Tibial nerve (tissue), 4 donors: ENCODE measurements around the gene DIABLO. TPM values are rescaled to one million over a fixed set of nuclear protein-coding genes. Genes with fewer than 3 reads are reported as not detected.

Source experiments
- DNase-seq, 2 donors: peaks; one replicate each; pipeline ENCODE4 v3.0.0-alpha.2; 2019; ENCODE audit warnings: low spot score in 2 of 2
- H3K27ac ChIP-seq, 4 donors: fragments of 200-600 bp; sonication (generic) in 3 of 4; one replicate each; pipeline ENCODE4 v1.5.1; 2017 to 2019; ENCODE audit warnings: mild to moderate bottlenecking in 1 of 4
- H3K27me3 ChIP-seq, 2 donors: fragments of 200-600 bp; sonication (generic) in 1 of 2; one replicate each; pipeline versions ENCODE4 v1.5.1 to v1.6.0; 2017 to 2019
- H3K36me3 ChIP-seq, 3 donors: fragments of 200-600 bp; sonication (generic); one replicate each; pipeline ENCODE4 v1.5.1; 2018 to 2019
- H3K4me1 ChIP-seq, 4 donors: fragments of 200-600 bp; sonication (generic) in 3 of 4; one replicate each; pipeline ENCODE4 v1.5.1; 2017 to 2019
- H3K4me3 ChIP-seq, 4 donors: fragments of 200-600 bp; sonication (generic) in 3 of 4; one replicate each; pipeline ENCODE4 v1.5.1; 2017 to 2019; ENCODE audit warnings: mild to moderate bottlenecking in 1 of 4, moderate library complexity in 1 of 4
- H3K9me3 ChIP-seq, 4 donors: fragments of 200-600 bp; sonication (generic) in 3 of 4; one replicate each; pipeline ENCODE4 v1.5.1; 2017 to 2019
- CTCF ChIP-seq, 5 experiments: fragments of 200-600 bp in 3 of 5; fragments of 450-650 bp in 2 of 5; sonication (generic) in 3 of 5; IDR thresholded peaks; one replicate each; pipeline ENCODE4 v1.5.1; 2016 to 2019; ENCODE audit warnings: antibody characterized with exemption in 5 of 5, mild to moderate bottlenecking in 3 of 5, moderate library complexity in 2 of 5
- EP300 ChIP-seq, 2 donors: sonication (generic); formaldehyde crosslinking; IDR thresholded peaks; one replicate each; pipeline ENCODE4 v1.6.1; 2017; ENCODE audit warnings: antibody characterized with exemption in 2 of 2, mild to moderate bottlenecking in 1 of 2
- POLR2A ChIP-seq, 2 donors: fragments of 450-650 bp; IDR thresholded peaks; one replicate each; pipeline ENCODE4 v1.6.1; 2017; ENCODE audit warnings: antibody characterized with exemption in 2 of 2, mild to moderate bottlenecking in 2 of 2, moderate library complexity in 2 of 2
- WGBS, 2 donors: methylation state at CpG; one replicate each; pipeline ENCODE4 v1.1.5; 2018; 5-methylcytosine and 5-hydroxymethylcytosine counted together
- small RNA-seq: library from RNA; depleted of rRNA; stranded (forward); fragments of <200 nt; gene quantifications from one replicate; pipeline ENCODE3, GENCODE V24; 2016
- total RNA-seq, 4 donors: library from RNA; depleted of rRNA; stranded (reverse); fragments of >200 nt; gene quantifications; one replicate each; pipeline ENCODE4 v1.1.0, GENCODE V29; 2016

DIABLO gene
- total RNA-seq, 4 donors from 2014 or later = 40.8 to 52.5 (median 42.5) TPM

DNA sequence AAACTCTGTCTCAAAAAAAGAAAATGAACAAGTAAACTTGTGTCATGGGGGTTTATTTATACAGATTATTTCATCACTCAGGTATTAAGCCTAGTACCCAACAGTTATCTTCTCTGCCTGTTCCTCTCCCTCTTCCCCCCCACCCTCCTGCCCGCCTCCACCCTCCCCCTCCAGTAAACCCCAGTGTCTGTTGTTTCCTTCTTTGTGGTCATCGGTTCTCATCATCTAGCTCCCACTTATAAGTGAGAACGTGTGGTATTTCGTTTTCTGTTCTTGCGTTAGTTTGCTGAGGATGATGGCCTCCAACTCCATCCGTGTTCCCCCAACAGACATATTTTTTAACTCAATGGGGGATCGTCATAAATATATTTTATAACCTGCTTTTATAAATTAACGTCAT is 64.2 kb downstream of the DIABLO start:
- no peak for DNase-seq
- no peaks in the 10 kb centered on the region for H3K27me3 ChIP-seq
- no peaks in the 10 kb centered on the region for H3K4me1 ChIP-seq
- no peak overlapping the region for H3K4me3 ChIP-seq
- 77 to 78% methylated on average over 8 of the region's 8 CpGs for WGBS, 2 donors
- H3K9me3 ChIP-seq = no peaks in the 10 kb centered on the region
- no peaks in the 10 kb centered on the region for H3K36me3 ChIP-seq
- no peak for TF ChIP-seq CTCF (IDR thresholded peaks at IDR 0.05)
- TF ChIP-seq EP300 (IDR thresholded peaks at IDR 0.05) = no peak
- TF ChIP-seq POLR2A (IDR thresholded peaks at IDR 0.05) = no peak
- H3K27ac ChIP-seq = no peak overlapping the region

- Histone ChIP-seq H3K4me1 (no peaks in the 10 kb centered on the region), H3K27ac (no peak overlapping the region), H3K27me3 (no peaks in the 10 kb centered on the region), H3K36me3 (no peaks in the 10 kb centered on the region), H3K4me3 (no peak overlapping the region), H3K9me3 (no peaks in the 10 kb centered on the region)
- WGBS, 2 donors = 76 to 82% methylated on average over 11 of the region's 11 CpGs
- no peak for TF ChIP-seq EP300 (IDR thresholded peaks at IDR 0.05)
- TF ChIP-seq POLR2A (IDR thresholded peaks at IDR 0.05) = no peak
- no peak for TF ChIP-seq CTCF (IDR thresholded peaks at IDR 0.05)
- DNase-seq = no peak
These were observed 65.1 kb downstream of the DIABLO start for GRCh38 chr12:122160761-122161160.

- no peak for TF ChIP-seq EP300 (IDR thresholded peaks at IDR 0.05)
- TF ChIP-seq CTCF (IDR thresholded peaks at IDR 0.05) = no peak
- TF ChIP-seq POLR2A (IDR thresholded peaks at IDR 0.05) = no peak
- WGBS, 2 donors = 66 to 67% methylated on average over 4 of the region's 4 CpGs
- DNase-seq = no peak
- Histone ChIP-seq H3K27ac (no peak overlapping the region), H3K36me3 (no peaks in the 10 kb centered on the region), H3K4me3 (no peak overlapping the region), H3K9me3 (no peaks in the 10 kb centered on the region), H3K27me3 (no peaks in the 10 kb centered on the region), H3K4me1 (no peaks in the 10 kb centered on the region)
These were observed 66.0 kb downstream of the DIABLO start for GRCh38 chr12:122159882-122160281.

- no peaks in the 10 kb centered on the region for H3K9me3 ChIP-seq
- no peak for DNase-seq
- no peaks in the 10 kb centered on the region for H3K36me3 ChIP-seq
- no peak overlapping the region for H3K4me3 ChIP-seq
- H3K27ac ChIP-seq = no peak overlapping the region
- WGBS, 2 donors = 83 to 90% methylated on average over 7 of the region's 7 CpGs
- H3K27me3 ChIP-seq = no peaks in the 10 kb centered on the region
- no peaks in the 10 kb centered on the region for H3K4me1 ChIP-seq
- no peak for TF ChIP-seq CTCF (IDR thresholded peaks at IDR 0.05)
- no peak for TF ChIP-seq POLR2A (IDR thresholded peaks at IDR 0.05)
- no peak for TF ChIP-seq EP300 (IDR thresholded peaks at IDR 0.05)
These were observed 67.1 kb downstream of the DIABLO start for GRCh38 chr12:122158700-122159285.

Small RNAs within 50 kb of the gene (small RNA-seq; reads per million reads assigned to genes)
- gene DIABLO = not detected

Other genes starting within 250 kb of the DIABLO start
- 10 to 100 TPM in 1 of 4 donors, 1 to 10 TPM in 3; 2.4 to 10.7 (median 5.1) TPM for gene BCL7A, start 204.2 kb downstream of the DIABLO start, total RNA-seq
- 10 to 100 TPM; 22.1 to 57.0 (median 27.1) TPM for gene MLXIP, start 147.3 kb downstream of the DIABLO start, total RNA-seq
- not detected for gene IL31, start 51.8 kb downstream of the DIABLO start, total RNA-seq
- 1 to 10 TPM in 1 of 4 donors, not detected in 3; 1.3 TPM for gene LRRC43, start 42.9 kb downstream of the DIABLO start, total RNA-seq
- gene B3GNT4, start 22.3 kb downstream of the DIABLO start, total RNA-seq = under 1 TPM in 1 of 4 donors, not detected in 3; 0.30 TPM
- gene VPS33A, start 40.4 kb upstream of the DIABLO start, total RNA-seq = 10 to 100 TPM; 12.6 to 23.6 (median 19.2) TPM
- 100 to 1,000 TPM in 1 of 4 donors, 10 to 100 TPM in 3; 89.2 to 105 (median 90.9) TPM for gene CLIP1, start 196.6 kb upstream of the DIABLO start, total RNA-seq